ENCODE results near the gene TNFSF15. TPM values are rescaled to one million over a fixed set of nuclear protein-coding genes. Genes with fewer than 3 reads are reported as not detected.
"Not testable (repeated sequence)": the region's sequence is repeated elsewhere in the genome, so short reads cannot be mapped to it uniquely, and the experiment has no call there.

Gene TNFSF15
- total and polyA plus RNA-seq, 7 donors: 0.03 to 0.13 (median 0.04) TPM; not detected in 2

DNA sequence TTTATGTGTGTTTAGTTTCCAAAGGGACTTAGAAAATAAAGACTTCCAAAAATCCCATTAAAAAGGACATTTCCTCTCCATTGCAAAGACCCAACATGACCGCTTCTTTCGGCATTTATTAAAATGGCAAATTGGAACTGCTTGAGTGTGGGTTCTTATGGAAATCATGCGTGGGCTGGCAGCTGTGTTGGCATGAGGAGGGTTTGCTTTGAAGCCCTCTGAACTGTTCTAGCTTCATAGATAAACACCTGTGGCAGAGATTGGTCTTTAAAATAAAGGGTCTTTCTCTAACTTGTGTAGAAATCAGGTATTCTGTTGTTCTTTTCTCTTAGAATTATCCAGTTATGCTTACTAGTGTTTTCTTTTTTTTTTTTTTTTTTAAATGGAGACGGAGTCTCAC, 68.0 kb downstream of the TNFSF15 start:
- H3K9me3 ChIP-seq: no peaks in the 10 kb centered on the region
- TF ChIP-seq, protein P1, sequence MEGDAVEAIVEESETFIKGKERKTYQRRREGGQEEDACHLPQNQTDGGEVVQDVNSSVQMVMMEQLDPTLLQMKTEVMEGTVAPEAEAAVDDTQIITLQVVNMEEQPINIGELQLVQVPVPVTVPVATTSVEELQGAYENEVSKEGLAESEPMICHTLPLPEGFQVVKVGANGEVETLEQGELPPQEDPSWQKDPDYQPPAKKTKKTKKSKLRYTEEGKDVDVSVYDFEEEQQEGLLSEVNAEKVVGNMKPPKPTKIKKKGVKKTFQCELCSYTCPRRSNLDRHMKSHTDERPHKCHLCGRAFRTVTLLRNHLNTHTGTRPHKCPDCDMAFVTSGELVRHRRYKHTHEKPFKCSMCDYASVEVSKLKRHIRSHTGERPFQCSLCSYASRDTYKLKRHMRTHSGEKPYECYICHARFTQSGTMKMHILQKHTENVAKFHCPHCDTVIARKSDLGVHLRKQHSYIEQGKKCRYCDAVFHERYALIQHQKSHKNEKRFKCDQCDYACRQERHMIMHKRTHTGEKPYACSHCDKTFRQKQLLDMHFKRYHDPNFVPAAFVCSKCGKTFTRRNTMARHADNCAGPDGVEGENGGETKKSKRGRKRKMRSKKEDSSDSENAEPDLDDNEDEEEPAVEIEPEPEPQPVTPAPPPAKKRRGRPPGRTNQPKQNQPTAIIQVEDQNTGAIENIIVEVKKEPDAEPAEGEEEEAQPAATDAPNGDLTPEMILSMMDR (IDR thresholded peaks at IDR 0.05): no peak
- 72 to 77% (median 75%) methylated on average over 4 of the region's 4 CpGs for WGBS, 3 donors
- DNase-seq: no peak
- no peaks in the 10 kb centered on the region for H3K36me3 ChIP-seq (ENCODE audit: insufficient read depth in 1 of 2, low read depth in 1 of 2)
- H3K4me3 ChIP-seq: no peak overlapping the region
- H3K4me1 ChIP-seq: no peaks in the 10 kb centered on the region
- ATAC-seq: no peak
- intact Hi-C loops (cut with DNase I): loop anchor here (2.0 to 10.0 kb wide), 4 partner anchors 177 to 787 kb away; no protein-coding TSS in a partner anchor
- no peaks in the 10 kb centered on the region for H3K27me3 ChIP-seq (ENCODE audit: insufficient read depth in 3 of 3, low read length in 2 of 3)
- no peak overlapping the region for H3K27ac ChIP-seq

DNA sequence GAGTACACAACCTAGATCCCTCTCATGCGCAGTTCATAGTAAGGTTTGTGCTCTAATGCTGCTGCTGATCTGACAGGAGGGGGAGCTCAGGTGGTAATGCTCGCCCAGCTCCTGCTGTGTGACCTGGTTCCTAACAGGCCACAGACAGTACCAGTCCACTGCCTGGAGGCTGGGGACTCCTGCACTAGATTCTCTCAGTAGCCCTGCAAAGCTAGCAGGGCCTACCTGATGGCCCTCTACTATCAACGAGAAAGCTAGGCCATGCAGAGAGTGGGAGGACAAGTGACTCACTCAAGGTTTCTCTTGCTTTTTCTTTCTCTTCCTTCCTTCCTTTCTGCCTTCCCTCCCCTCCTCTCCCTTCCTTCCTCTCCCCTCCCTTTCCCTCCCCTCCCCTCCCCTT, 68.7 kb downstream of the TNFSF15 start:
- WGBS, 3 donors: 77 to 87% (median 82%) methylated on average over 3 of the region's 3 CpGs
- TF ChIP-seq, protein P1 (IDR thresholded peaks at IDR 0.05): no peak

DNA sequence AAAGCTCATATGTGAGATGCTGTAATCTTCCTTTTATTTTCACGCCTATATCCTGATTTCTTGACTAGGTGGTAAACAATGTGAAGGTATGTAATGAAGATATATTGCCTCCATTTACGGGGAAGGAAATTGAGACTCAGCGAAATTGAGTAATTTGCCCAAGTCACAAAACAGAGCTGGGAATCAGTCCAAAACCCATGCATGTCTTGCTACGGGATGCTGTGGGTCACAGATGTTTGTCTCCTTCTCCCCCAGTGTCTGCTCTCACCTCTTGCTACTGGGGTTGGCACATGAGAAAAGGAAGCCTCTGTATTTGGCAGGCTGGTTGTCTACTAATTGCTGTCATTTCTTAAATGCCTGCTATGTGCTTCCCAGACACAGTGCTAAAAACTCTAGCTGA, 70.1 kb downstream of the TNFSF15 start:
- ATAC-seq (no peak), DNase-seq (no peak)
- Histone ChIP-seq H3K27ac (no peak overlapping the region), H3K4me1 (no peaks in the 10 kb centered on the region), H3K4me3 (no peak overlapping the region), H3K9me3 (no peaks in the 10 kb centered on the region), H3K27me3 (ENCODE audit: insufficient read depth in 3 of 3, low read length in 2 of 3) (no peaks in the 10 kb centered on the region), H3K36me3 (ENCODE audit: insufficient read depth in 1 of 2, low read depth in 1 of 2) (no peaks in the 10 kb centered on the region)
- intact Hi-C loops (cut with DNase I): loop anchor here (5.0 to 10.0 kb wide), 3 partner anchors 179 to 789 kb away; no protein-coding TSS in a partner anchor
- TF ChIP-seq, protein P1 (IDR thresholded peaks at IDR 0.05): no peak
- 38 to 44% (median 40%) methylated on average over 4 of the region's 4 CpGs for WGBS, 3 donors

More for the DNA sequence above, 68.7 kb downstream of the TNFSF15 start:
- no peaks in the 10 kb centered on the region for H3K4me1 ChIP-seq
- H3K4me3 ChIP-seq: no peak overlapping the region
- H3K27ac ChIP-seq: no peak overlapping the region
- no peaks in the 10 kb centered on the region for H3K9me3 ChIP-seq
- H3K27me3 ChIP-seq (ENCODE audit: insufficient read depth in 3 of 3, low read length in 2 of 3): no peaks in the 10 kb centered on the region
- no peaks in the 10 kb centered on the region for H3K36me3 ChIP-seq (ENCODE audit: insufficient read depth in 1 of 2, low read depth in 1 of 2)
- intact Hi-C loops (cut with DNase I): loop anchor here (5.0 to 10.0 kb wide), 3 partner anchors 178 to 788 kb away; no protein-coding TSS in a partner anchor
- ATAC-seq: no peak
- DNase-seq: no peak

DNA sequence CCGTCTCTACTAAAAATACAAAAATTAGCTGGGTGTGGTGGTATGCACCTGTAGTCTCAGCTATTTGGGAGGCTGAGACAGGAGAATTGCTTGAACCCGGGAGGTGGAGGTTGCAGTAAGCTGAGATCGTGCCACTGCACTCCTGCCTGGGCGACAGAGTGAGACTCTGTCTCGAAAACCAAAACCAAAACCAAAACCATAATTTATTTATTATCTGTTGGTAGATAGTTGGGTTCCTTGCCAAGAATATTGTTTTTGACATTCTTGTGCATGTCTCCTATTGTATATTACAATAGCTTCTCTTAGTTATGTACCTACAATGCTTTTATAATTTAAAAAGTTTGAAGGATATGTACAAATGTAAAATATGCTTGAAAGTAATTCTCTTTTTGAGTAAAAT, 70.7 kb downstream of the TNFSF15 start:
- DNase-seq; H3K9me3 ChIP-seq; H3K4me3 ChIP-seq; H3K36me3 ChIP-seq (ENCODE audit: insufficient read depth in 1 of 2, low read depth in 1 of 2); H3K27ac ChIP-seq; ATAC-seq; H3K4me1 ChIP-seq; H3K27me3 ChIP-seq (ENCODE audit: insufficient read depth in 3 of 3, low read length in 2 of 3): not testable (repeated sequence)
- WGBS, 3 donors: 79 to 83% (median 82%) methylated on average over 5 of the region's 5 CpGs
- intact Hi-C loops (cut with DNase I): loop anchor here (5.0 to 10.0 kb wide), 3 partner anchors 180 to 790 kb away; no protein-coding TSS in a partner anchor

Other genes starting within 250 kb of the TNFSF15 start
- 10 to 100 TPM; 60.9 to 98.8 (median 81.8) TPM for gene ATP6V1G1, start 218.3 kb downstream of the TNFSF15 start, total RNA-seq
- 100 to 1,000 TPM; 101 to 132 (median 102) TPM for gene ATP6V1G1, start 218.3 kb downstream of the TNFSF15 start, polyA plus RNA-seq
- gene TMEM268, start 194.7 kb downstream of the TNFSF15 start, total RNA-seq: 10 to 100 TPM in 1 of 4 donors, 1 to 10 TPM in 3; 6.5 to 12.4 (median 8.9) TPM
- gene TMEM268, start 194.7 kb downstream of the TNFSF15 start, polyA plus RNA-seq: 1 to 10 TPM; 2.4 to 9.0 (median 4.8) TPM
- not detected for gene TEX53, start 148.2 kb downstream of the TNFSF15 start, total RNA-seq
- gene TEX53, start 148.2 kb downstream of the TNFSF15 start, polyA plus RNA-seq: not detected
- gene TEX48, start 123.8 kb downstream of the TNFSF15 start, total RNA-seq: not detected
- not detected for gene TEX48, start 123.8 kb downstream of the TNFSF15 start, polyA plus RNA-seq
- 1 to 10 TPM in 1 of 4 donors, under 1 TPM in 3; 0.45 to 1.6 (median 0.60) TPM for gene TNFSF8, start 124.6 kb upstream of the TNFSF15 start, total RNA-seq
- gene TNFSF8, start 124.6 kb upstream of the TNFSF15 start, polyA plus RNA-seq: under 1 TPM; 0.07 to 0.16 (median 0.10) TPM